GM23248 (cell line): ENCODE measurements around the gene ZYX. TPM values are rescaled to one million over a fixed set of nuclear protein-coding genes. Genes with fewer than 3 reads are reported as not detected.

ENCODE experiments used
- DNase-seq: peaks from one replicate; pipeline ENCODE4 v3.0.0-alpha.2; 2015
- H2AFZ ChIP-seq: fragments of 200-600 bp; sonication (generic); 2 replicates; pipeline ENCODE4 v1.6.1; 2016; ENCODE audit warnings: antibody characterized with exemption
- H3F3A ChIP-seq: fragments of 200-600 bp; sonication (generic); 2 replicates; pipeline ENCODE4 v1.6.1; 2016; ENCODE audit warnings: mild to moderate bottlenecking, antibody characterized with exemption, mixed run types; ENCODE audit not compliant: insufficient read depth
- H3K27ac ChIP-seq: fragments of 200-600 bp; sonication (generic); 2 replicates; pipeline ENCODE4 v1.5.1; 2016; ENCODE audit warnings: mild to moderate bottlenecking
- H3K27me3 ChIP-seq: fragments of 200-600 bp; sonication (generic); replicated peaks from 2 replicates; pipeline ENCODE4 v1.6.1; 2016; ENCODE audit warnings: mild to moderate bottlenecking; ENCODE audit not compliant: insufficient read depth
- H3K36me3 ChIP-seq: fragments of 200-600 bp; sonication (generic); 2 replicates; pipeline ENCODE4 v1.6.1; 2016; ENCODE audit warnings: low read depth, mild to moderate bottlenecking
- H3K4me1 ChIP-seq: fragments of 200-600 bp; sonication (generic); 2 replicates; pipeline ENCODE4 v1.6.1; 2016; ENCODE audit warnings: mild to moderate bottlenecking; ENCODE audit not compliant: insufficient read depth
- H3K4me2 ChIP-seq: fragments of 200-600 bp; sonication (generic); one replicate; pipeline ENCODE4 v1.6.1; 2016; ENCODE audit warnings: mild to moderate bottlenecking; ENCODE audit not compliant: unreplicated experiment
- H3K4me3 ChIP-seq: fragments of 200-600 bp; sonication (generic); 2 replicates; pipeline ENCODE4 v1.5.1; 2016; ENCODE audit warnings: mild to moderate bottlenecking
- H3K79me2 ChIP-seq: fragments of 200-600 bp; sonication (generic); 2 replicates; pipeline ENCODE4 v1.6.1; 2016; ENCODE audit warnings: mild to moderate bottlenecking; ENCODE audit not compliant: insufficient read depth
- H3K9ac ChIP-seq: fragments of 200-600 bp; sonication (generic); 2 replicates; pipeline ENCODE4 v1.6.1; 2016; ENCODE audit warnings: mild to moderate bottlenecking
- H3K9me2 ChIP-seq: fragments of 200-600 bp; sonication (generic); 2 replicates; pipeline ENCODE4 v1.6.1; 2016; ENCODE audit warnings: mixed run types, mild to moderate bottlenecking, moderate library complexity; ENCODE audit not compliant: insufficient read depth
- H3K9me3 ChIP-seq: fragments of 200-600 bp; sonication (generic); one replicate; pipeline ENCODE4 v1.6.1; 2017; ENCODE audit warnings: low read depth
- H4K20me1 ChIP-seq: fragments of 200-600 bp; sonication (generic); 2 replicates; pipeline ENCODE4 v1.6.0; 2016; ENCODE audit not compliant: insufficient read depth
- EZH2 ChIP-seq: fragments of 200-600 bp; sonication (generic); IDR thresholded peaks from 2 replicates; pipeline ENCODE4 v1.6.1; 2018; ENCODE audit warnings: antibody characterized with exemption, mild to moderate bottlenecking; ENCODE audit not compliant: insufficient read depth, poor library complexity, severe bottlenecking
- EZH2phosphoT487 ChIP-seq: fragments of 200-600 bp; sonication (generic); IDR thresholded peaks from 2 replicates; pipeline ENCODE4 v1.6.1; 2018; ENCODE audit warnings: antibody characterized with exemption, moderate library complexity, mild to moderate bottlenecking, low read depth; ENCODE audit not compliant: insufficient read depth
- WGBS, 2 experiments: methylation state at CpG; one replicate each; pipeline ENCODE4 v1.1.6; 2015 to 2017; ENCODE audit warnings: low lambda C conversion rate in 2 of 2, low coverage in 1 of 2; ENCODE audit errors: missing lambda C conversion rate in 2 of 2; 5-methylcytosine and 5-hydroxymethylcytosine counted together
- in situ Hi-C: fragments of 300-500 bp; cut with MboI; formaldehyde crosslinking; loops from 2 replicates; pipeline ENCODE4 v1.15.0; 2020
- polyA plus RNA-seq: library from polyadenylated mRNA; unstranded; fragments of >200 nt; fragmentation: Nextera tagmentation; extraction: Ambion mirVana; gene quantifications from 2 replicates; pipeline ENCODE4 v1.2.1, GENCODE V29; 2016
- total RNA-seq: library from RNA; depleted of rRNA; stranded (reverse); fragments of >200 nt; shearing (Covaris generic); gene quantifications from 2 replicates; pipeline ENCODE4 v1.2.3, GENCODE V29; 2014

Gene ZYX
- total and polyA plus RNA-seq, 2 experiments from 2014 or later = 148 to 380 TPM

GRCh38 chr7:143429770-143430698 lies 48.9 kb downstream of the ZYX start:
- 0 out of 2 replicates have a peak, but pooled peaks cover 3% of the 10 kb centered on the region for H3K9me2 ChIP-seq
- no peaks in the 10 kb centered on the region for H4K20me1 ChIP-seq
- in situ Hi-C loops = no loop called here
- peak overlapping the region; percentile 79 for H2AFZ ChIP-seq
- H3K4me2 ChIP-seq = peak overlapping the region; percentile 74
- H3K9ac ChIP-seq = no peak overlapping the region
- no peaks in the 10 kb centered on the region for H3K27me3 ChIP-seq
- WGBS, 2 experiments = 30 to 34% methylated on average over 10 of the region's 10 CpGs
- peak; percentile 60 for DNase-seq
- TF ChIP-seq EZH2 (no peak), EZH2phosphoT487 (no peak)
- no peaks in the 10 kb centered on the region for H3K36me3 ChIP-seq
- no peaks in the 10 kb centered on the region for H3K79me2 ChIP-seq
- peaks cover 14% of the 10 kb centered on the region for H3F3A ChIP-seq
- H3K4me3 ChIP-seq = peak overlapping the region; percentile 21
- H3K9me3 ChIP-seq = no peaks in the 10 kb centered on the region
- H3K4me1 ChIP-seq = peaks cover 23% of the 10 kb centered on the region
- H3K27ac ChIP-seq = peak overlapping the region; percentile 44

- WGBS, 2 experiments = 68 to 88% methylated on average over 2 of the region's 2 CpGs
- Histone ChIP-seq H3K27ac (no peak overlapping the region), H3K36me3 (no peaks in the 10 kb centered on the region), H3K9me3 (no peaks in the 10 kb centered on the region), H3K4me2 (no peak overlapping the region), H2AFZ (no peak overlapping the region), H3K79me2 (no peaks in the 10 kb centered on the region), H3K27me3 (no peaks in the 10 kb centered on the region), H3K4me1 (peaks cover 29% of the 10 kb centered on the region), H3K9ac (no peak overlapping the region), H4K20me1 (no peaks in the 10 kb centered on the region), H3K9me2 (0 out of 2 replicates have a peak, but pooled peaks cover 3% of the 10 kb centered on the region), H3K4me3 (no peak overlapping the region), H3F3A (peaks cover 14% of the 10 kb centered on the region)
- no peak for TF ChIP-seq EZH2
- no peak for TF ChIP-seq EZH2phosphoT487
- in situ Hi-C loops = no loop called here
- DNase-seq = no peak
These were observed 50.0 kb downstream of the ZYX start for GRCh38 chr7:143431109-143431508.

DNA sequence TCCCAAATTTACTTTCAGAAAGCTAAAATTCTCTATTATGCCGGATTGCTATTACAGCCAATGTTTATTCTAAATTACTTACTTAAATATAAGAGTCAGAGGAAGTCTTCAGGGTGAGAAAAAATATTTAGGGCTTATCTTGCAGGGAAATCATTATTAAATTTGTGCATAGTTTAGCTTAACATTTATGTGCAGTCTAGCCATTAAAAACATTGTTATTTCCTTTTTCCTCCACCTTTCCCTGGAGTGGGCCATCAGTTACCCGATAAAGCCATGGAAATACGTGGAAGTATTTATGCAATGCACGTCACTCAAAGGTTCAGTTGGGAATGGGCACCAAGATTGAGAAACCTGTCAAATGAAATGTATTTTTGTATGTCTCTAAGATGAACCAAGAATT lies 52.6 kb downstream of the ZYX start:
- H3K9me3 ChIP-seq = no peaks in the 10 kb centered on the region
- in situ Hi-C loops = no loop called here
- no peak for TF ChIP-seq EZH2
- no peak for TF ChIP-seq EZH2phosphoT487

GRCh38 chr7:143434660-143435059 lies 53.5 kb downstream of the ZYX start:
- 1 to 4% methylated on average over 9 of the region's 9 CpGs for WGBS, 2 experiments
- in situ Hi-C loops = no loop called here
- H3K9me2 ChIP-seq = 0 out of 2 replicates have a peak, but pooled peaks cover 3% of the 10 kb centered on the region

More for the DNA sequence above, 52.6 kb downstream of the ZYX start:
- no peak overlapping the region for H3K4me3 ChIP-seq
- H3K79me2 ChIP-seq = no peaks in the 10 kb centered on the region
- 94 to 97% methylated on average over 4 of the region's 4 CpGs for WGBS, 2 experiments
- peaks cover 14% of the 10 kb centered on the region for H3F3A ChIP-seq
- H3K4me2 ChIP-seq = no peak overlapping the region
- H2AFZ ChIP-seq = no peak overlapping the region
- H3K36me3 ChIP-seq = no peaks in the 10 kb centered on the region
- no peak overlapping the region for H3K27ac ChIP-seq
- H3K9ac ChIP-seq = no peak overlapping the region
- DNase-seq = no peak
- H3K27me3 ChIP-seq = no peaks in the 10 kb centered on the region
- peaks cover 29% of the 10 kb centered on the region for H3K4me1 ChIP-seq
- H3K9me2 ChIP-seq = 0 out of 2 replicates have a peak, but pooled peaks cover 3% of the 10 kb centered on the region
- H4K20me1 ChIP-seq = no peaks in the 10 kb centered on the region

More at GRCh38 chr7:143434660-143435059, 53.5 kb downstream of the ZYX start:
- Histone ChIP-seq H3K4me2 (peak overlapping the region; percentile 69), H3K4me3 (peak overlapping the region; percentile 45), H4K20me1 (no peaks in the 10 kb centered on the region), H3K4me1 (peaks cover 29% of the 10 kb centered on the region), H3K9ac (no peak overlapping the region), H3K27ac (peak overlapping the region; percentile 26; the same call in 1 of the 2 replicates), H3K27me3 (no peaks in the 10 kb centered on the region), H2AFZ (peak overlapping the region; percentile 76), H3K36me3 (no peaks in the 10 kb centered on the region), H3F3A (peaks cover 14% of the 10 kb centered on the region), H3K79me2 (no peaks in the 10 kb centered on the region), H3K9me3 (no peaks in the 10 kb centered on the region)
- peak; percentile 93 for DNase-seq
- TF ChIP-seq EZH2phosphoT487 = no peak
- no peak for TF ChIP-seq EZH2
